HepG2 (cell line): ENCODE measurements around the gene CCDC106. TPM values are rescaled to one million over a fixed set of nuclear protein-coding genes. Genes with fewer than 3 reads are reported as not detected.
A peak's percentile ranks its signal among the peaks of the same experiment; 100 is the strongest.

ENCODE experiments used
- GABPA ChIP-seq, 2 experiments: IDR thresholded peaks; 2 replicates each; pipeline ENCODE4 v1.6.1; 2011 to 2016; ENCODE audit warnings: low read depth in 2 of 2, low read length in 1 of 2, missing biosample characterization in 1 of 2, missing genetic modification characterization in 1 of 2
- MATR3 ChIP-seq: sonication (generic); formaldehyde crosslinking; IDR thresholded peaks from 2 replicates; pipeline ENCODE4 v1.4.0; 2020; ENCODE audit warnings: missing genetic modification reagents
- MBNL3 ChIP-seq: fragments of 250-450 bp; sonication (Bioruptor Pico); conservative IDR thresholded peaks from 2 replicates; pipeline ENCODE4 v1.8.0; 2022; ENCODE audit warnings: mild to moderate bottlenecking, inconsistent platforms
- NRL ChIP-seq: sonication (generic); formaldehyde crosslinking; IDR thresholded peaks from 2 replicates; pipeline ENCODE4 v1.5.0; 2020; ENCODE audit warnings: missing genetic modification reagents, mild to moderate bottlenecking, moderate library complexity, borderline replicate concordance
- PCBP1 ChIP-seq: fragments of 200-400 bp; formaldehyde crosslinking; IDR thresholded peaks from 2 replicates; pipeline ENCODE4 v1.6.1; 2017; ENCODE audit warnings: mild to moderate bottlenecking, low read depth, low read length, borderline replicate concordance
- PRPF4 ChIP-seq: fragments of 200-400 bp; formaldehyde crosslinking; IDR thresholded peaks from 2 replicates; pipeline ENCODE4 v1.6.1; 2016; ENCODE audit warnings: low read length, low read depth; ENCODE audit not compliant: poor library complexity, severe bottlenecking
- SALL1 ChIP-seq: sonication (generic); formaldehyde crosslinking; IDR thresholded peaks from 2 replicates; pipeline ENCODE4 v1.8.0; 2022; ENCODE audit warnings: mild to moderate bottlenecking, missing genetic modification reagents
- SPEN ChIP-seq: sonication (generic); formaldehyde crosslinking; IDR thresholded peaks from 2 replicates; pipeline ENCODE4 v1.5.1; 2020; ENCODE audit warnings: low read depth, mild to moderate bottlenecking, missing genetic modification reagents
- ZNF121 ChIP-seq: sonication (generic); formaldehyde crosslinking; IDR thresholded peaks from 2 replicates; pipeline ENCODE4 v1.5.0; 2020; ENCODE audit warnings: mild to moderate bottlenecking, missing genetic modification reagents
- ZSCAN31 ChIP-seq: sonication (generic); formaldehyde crosslinking; IDR thresholded peaks from 2 replicates; pipeline ENCODE4 v1.5.0; 2020; ENCODE audit warnings: low read depth, mild to moderate bottlenecking, missing genetic modification reagents
- polyA plus RNA-seq, 8 experiments: library from polyadenylated mRNA; depleted of rRNA in 3 of 8; stranded (reverse) in 7 of 8; unstranded in 1 of 8; fragments of >200 nt; fragmentation: Illumina TruSeq in 4 of 8; extraction: Trizol in 4 of 8; gene quantifications; 2 replicates each; pipeline versions ENCODE4 v1.2.1 to v1.2.3, GENCODE V29; 2011 to 2016; ENCODE audit warnings: low read depth in 4 of 8, missing spikeins in 1 of 8, mixed read lengths in 1 of 8; ENCODE audit not compliant: insufficient read depth in 1 of 8
- total RNA-seq, 5 experiments: library from RNA; depleted of rRNA; stranded (reverse); fragments of >200 nt; fragmentation: Illumina TruSeq; extraction: Trizol; gene quantifications; 2 replicates each; pipeline ENCODE4 v1.2.3, GENCODE V29; 2016; ENCODE audit warnings: low read depth in 1 of 5
- TF ChIP-seq, protein P1 (sequence below): sonication (generic); formaldehyde crosslinking; IDR thresholded peaks from 2 replicates; pipeline ENCODE4 v1.4.0; 2020; ENCODE audit warnings: mild to moderate bottlenecking, missing genetic modification reagents
- TF ChIP-seq, protein P2 (sequence below): sonication (generic); formaldehyde crosslinking; IDR thresholded peaks from 2 replicates; pipeline ENCODE4 v1.5.0; 2020; ENCODE audit warnings: missing genetic modification reagents
- TF ChIP-seq, protein P3 (sequence below): sonication (generic); formaldehyde crosslinking; IDR thresholded peaks from 2 replicates; pipeline ENCODE4 v1.8.0; 2022; ENCODE audit warnings: missing genetic modification reagents, mild to moderate bottlenecking, moderate library complexity, borderline replicate concordance

CCDC106 gene
- total and polyA plus RNA-seq, 2 of the 13 experiments (the other 11 are each of a cell fraction or from before 2014, with no cell fraction given), result 4.7 to 8.8 TPM

DNA sequence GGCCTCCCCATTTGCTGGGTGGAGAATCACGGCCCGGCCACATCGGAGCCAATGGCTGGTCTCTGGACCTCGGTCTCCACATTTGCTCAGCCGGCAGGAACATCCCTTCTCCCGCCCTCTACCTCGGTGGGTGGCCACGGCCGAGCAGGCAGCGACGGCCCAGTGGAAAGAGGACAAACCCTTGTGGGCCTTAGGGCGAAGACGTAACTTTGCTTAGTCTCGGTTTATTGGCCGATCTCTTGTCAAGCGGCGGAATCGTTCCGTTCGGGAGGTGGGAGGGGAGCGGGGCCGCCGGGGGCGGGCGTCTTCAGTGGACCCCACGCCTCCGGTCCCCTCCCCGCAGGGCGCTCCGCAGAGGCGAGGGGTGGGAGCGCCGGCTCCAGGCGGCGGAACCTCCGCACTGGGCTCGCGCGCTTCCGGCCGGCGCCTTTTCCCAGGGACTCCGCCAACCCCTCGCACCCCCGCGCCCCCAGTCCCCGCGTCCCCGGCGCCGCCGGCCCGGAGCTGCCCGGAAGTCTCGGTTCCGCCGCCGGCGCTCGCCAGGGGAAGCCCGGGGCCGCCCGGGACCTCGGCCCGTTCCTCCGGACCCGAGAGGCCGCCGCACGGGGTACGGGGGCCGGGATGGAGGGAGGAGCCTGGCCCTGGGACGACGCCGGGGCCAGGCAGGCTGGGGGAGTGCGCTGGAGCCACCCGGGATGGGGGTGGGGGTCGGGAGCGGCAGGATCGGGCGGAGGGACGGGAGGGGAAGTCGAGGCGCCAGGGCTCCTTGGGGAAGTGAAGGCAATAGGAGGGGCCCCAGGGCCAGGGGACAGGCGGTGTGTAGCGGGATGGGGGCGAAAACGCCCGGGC lies 7.2 kb upstream of the CCDC106 start, which contains the start of gene ZNF580 (continued):
- TF ChIP-seq, protein P1, sequence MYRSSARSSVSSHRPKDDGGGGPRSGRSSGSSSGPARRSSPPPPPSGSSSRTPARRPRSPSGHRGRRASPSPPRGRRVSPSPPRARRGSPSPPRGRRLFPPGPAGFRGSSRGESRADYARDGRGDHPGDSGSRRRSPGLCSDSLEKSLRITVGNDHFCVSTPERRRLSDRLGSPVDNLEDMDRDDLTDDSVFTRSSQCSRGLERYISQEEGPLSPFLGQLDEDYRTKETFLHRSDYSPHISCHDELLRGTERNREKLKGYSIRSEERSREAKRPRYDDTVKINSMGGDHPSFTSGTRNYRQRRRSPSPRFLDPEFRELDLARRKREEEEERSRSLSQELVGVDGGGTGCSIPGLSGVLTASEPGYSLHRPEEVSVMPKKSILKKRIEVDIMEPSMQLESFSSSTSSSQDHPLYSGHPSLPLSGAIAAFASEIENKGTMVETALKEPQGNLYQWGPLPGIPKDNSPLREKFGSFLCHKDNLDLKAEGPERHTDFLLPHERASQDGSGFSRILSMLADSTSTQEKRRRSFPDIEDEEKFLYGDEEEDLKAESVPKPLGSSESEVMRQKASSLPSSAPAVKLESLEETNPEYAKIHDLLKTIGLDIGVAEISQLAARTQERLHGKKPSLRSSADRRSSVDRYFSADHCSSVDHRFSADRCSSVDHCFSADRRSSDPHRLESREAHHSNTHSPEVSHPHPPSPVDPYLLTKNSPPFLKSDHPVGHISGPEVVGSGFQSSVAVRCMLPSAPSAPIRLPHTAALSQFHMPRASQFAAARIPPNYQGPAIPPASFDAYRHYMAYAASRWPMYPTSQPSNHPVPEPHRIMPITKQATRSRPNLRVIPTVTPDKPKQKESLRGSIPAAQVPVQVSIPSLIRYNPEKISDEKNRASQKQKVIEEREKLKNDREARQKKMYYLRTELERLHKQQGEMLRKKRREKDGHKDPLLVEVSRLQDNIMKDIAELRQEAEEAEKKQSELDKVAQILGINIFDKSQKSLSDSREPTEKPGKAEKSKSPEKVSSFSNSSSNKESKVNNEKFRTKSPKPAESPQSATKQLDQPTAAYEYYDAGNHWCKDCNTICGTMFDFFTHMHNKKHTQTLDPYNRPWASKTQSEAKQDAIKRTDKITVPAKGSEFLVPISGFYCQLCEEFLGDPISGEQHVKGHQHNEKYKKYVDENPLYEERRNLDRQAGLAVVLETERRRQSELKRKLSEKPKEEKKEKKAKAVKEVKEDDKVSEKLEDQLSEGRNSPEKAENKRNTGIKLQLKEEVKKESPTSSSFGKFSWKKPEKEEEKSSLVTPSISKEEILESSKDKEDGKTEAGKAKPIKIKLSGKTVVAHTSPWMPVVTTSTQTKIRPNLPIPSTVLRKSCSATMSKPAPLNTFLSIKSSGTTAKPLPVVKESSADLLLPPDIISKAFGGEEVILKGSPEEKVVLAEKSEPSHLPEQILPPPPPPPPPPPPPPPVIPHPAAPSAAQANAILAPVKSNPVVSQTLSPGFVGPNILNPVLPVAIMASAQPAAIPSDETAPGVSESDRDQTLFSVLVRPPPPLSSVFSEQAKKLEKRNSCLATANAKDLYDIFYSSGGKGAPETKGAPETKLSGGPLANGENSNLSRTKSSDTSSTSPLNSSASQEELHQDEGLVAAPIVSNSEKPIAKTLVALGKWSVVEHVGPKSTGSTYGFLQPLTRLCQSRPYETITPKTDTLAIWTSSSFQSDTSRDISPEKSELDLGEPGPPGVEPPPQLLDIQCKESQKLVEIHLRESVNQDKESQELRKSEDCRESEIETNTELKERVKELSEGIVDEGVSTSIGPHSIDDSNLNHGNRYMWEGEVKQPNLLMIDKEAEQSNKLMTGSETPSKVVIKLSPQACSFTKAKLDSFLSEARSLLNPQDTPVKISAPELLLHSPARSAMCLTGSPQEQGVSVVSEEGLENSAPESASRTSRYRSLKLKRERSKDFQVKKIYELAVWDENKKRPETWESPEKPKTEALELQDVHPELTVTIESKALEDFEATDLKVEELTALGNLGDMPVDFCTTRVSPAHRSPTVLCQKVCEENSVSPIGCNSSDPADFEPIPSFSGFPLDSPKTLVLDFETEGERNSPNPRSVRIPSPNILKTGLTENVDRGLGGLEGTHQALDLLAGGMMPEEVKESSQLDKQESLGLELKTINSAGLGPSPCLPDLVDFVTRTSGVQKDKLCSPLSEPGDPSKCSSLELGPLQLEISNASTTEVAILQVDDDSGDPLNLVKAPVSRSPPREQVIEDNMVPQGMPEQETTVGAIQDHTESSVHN, result peak; percentile 51; the same call in 1 of the 2 replicates
- no peak for TF ChIP-seq MBNL3
- peak; percentile 56; the same call in 1 of the 2 replicates for TF ChIP-seq ZSCAN31 (CRISPR knock-in tag)
- peak; percentile 75 for TF ChIP-seq GABPA (IDR thresholded peaks at IDR 0.05; ENCODE audit: low read depth, low read length)
- TF ChIP-seq GABPA (CRISPR knock-in tag; IDR thresholded peaks at IDR 0.05; ENCODE audit: low read depth), result peak; percentile 58
- no peak for TF ChIP-seq PCBP1
- TF ChIP-seq, protein P2, sequence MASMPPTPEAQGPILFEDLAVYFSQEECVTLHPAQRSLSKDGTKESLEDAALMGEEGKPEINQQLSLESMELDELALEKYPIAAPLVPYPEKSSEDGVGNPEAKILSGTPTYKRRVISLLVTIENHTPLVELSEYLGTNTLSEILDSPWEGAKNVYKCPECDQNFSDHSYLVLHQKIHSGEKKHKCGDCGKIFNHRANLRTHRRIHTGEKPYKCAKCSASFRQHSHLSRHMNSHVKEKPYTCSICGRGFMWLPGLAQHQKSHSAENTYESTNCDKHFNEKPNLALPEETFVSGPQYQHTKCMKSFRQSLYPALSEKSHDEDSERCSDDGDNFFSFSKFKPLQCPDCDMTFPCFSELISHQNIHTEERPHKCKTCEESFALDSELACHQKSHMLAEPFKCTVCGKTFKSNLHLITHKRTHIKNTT (CRISPR knock-in tag), result no peak
- peak; percentile 37; the same call in 1 of the 2 replicates for TF ChIP-seq ZNF121 (CRISPR knock-in tag)
- no peak for TF ChIP-seq MATR3 (CRISPR knock-in tag)
- TF ChIP-seq, protein P3, sequence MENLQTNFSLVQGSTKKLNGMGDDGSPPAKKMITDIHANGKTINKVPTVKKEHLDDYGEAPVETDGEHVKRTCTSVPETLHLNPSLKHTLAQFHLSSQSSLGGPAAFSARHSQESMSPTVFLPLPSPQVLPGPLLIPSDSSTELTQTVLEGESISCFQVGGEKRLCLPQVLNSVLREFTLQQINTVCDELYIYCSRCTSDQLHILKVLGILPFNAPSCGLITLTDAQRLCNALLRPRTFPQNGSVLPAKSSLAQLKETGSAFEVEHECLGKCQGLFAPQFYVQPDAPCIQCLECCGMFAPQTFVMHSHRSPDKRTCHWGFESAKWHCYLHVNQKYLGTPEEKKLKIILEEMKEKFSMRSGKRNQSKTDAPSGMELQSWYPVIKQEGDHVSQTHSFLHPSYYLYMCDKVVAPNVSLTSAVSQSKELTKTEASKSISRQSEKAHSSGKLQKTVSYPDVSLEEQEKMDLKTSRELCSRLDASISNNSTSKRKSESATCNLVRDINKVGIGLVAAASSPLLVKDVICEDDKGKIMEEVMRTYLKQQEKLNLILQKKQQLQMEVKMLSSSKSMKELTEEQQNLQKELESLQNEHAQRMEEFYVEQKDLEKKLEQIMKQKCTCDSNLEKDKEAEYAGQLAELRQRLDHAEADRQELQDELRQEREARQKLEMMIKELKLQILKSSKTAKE, result 0 out of 2 replicates have a peak, but pooled peaks have one; percentile 50
- peak; percentile 34; the same call in 1 of the 2 replicates for TF ChIP-seq SALL1 (CRISPR knock-in tag)
- TF ChIP-seq NRL (CRISPR knock-in tag), result no peak
- TF ChIP-seq SPEN (CRISPR knock-in tag), result peak; percentile 86
- TF ChIP-seq PRPF4, result no peak
